SK-N-SH (cell line): ENCODE measurements around the gene NSD1.

Experiments used
- CTCF ChIP-seq: fragments of 200-600 bp; sonication (generic); IDR thresholded peaks from 2 replicates; pipeline ENCODE4 v1.6.1; 2017; ENCODE audit warnings: antibody characterized with exemption, mild to moderate bottlenecking, moderate library complexity
- EZH2phosphoT487 ChIP-seq: fragments of 200-600 bp; sonication (generic); IDR thresholded peaks from 2 replicates; pipeline ENCODE4 v1.6.1; 2017; ENCODE audit warnings: low read depth, mixed run types, mild to moderate bottlenecking, antibody characterized with exemption, moderate library complexity, borderline replicate concordance
- GABPA ChIP-seq: IDR thresholded peaks from 2 replicates; pipeline ENCODE4 v1.4.0; 2012; ENCODE audit warnings: low read depth, mild to moderate bottlenecking
- JUND ChIP-seq: IDR thresholded peaks from 2 replicates; pipeline ENCODE4 v1.4.0; 2012
- PBX3 ChIP-seq: IDR thresholded peaks from 2 replicates; pipeline ENCODE4; 2012
- POLR2AphosphoS5 ChIP-seq: IDR thresholded peaks from 2 replicates; pipeline ENCODE4 v1.6.1; 2012; ENCODE audit warnings: low read depth, low read length
- TAF1 ChIP-seq: IDR thresholded peaks from 2 replicates; pipeline ENCODE4 v1.6.1; 2012; ENCODE audit warnings: low read depth, mild to moderate bottlenecking, low read length, moderate library complexity, borderline replicate concordance
- ZBTB33 ChIP-seq: IDR thresholded peaks from 2 replicates; pipeline ENCODE4 v1.4.0; 2012; ENCODE audit warnings: low read depth, borderline replicate concordance

GRCh38 chr5:177154003-177154643, 20.6 kb downstream of the NSD1 start:
- no peak for TF ChIP-seq TAF1
- TF ChIP-seq CTCF: no peak
- TF ChIP-seq ZBTB33: no peak
- TF ChIP-seq EZH2phosphoT487: no peak
- no peak for TF ChIP-seq JUND
- no peak for TF ChIP-seq PBX3
- TF ChIP-seq POLR2AphosphoS5: no peak
- TF ChIP-seq GABPA: no peak
